NCI-H1092 (cell line): Measurements from ENCODE around the gene ZNF44.
"Not testable (repeated sequence)": the region's sequence is repeated elsewhere in the genome, so short reads cannot be mapped to it uniquely, and the experiment has no call there.

Source experiments
- DNase-seq: peaks from one replicate; lab custom pipeline; 2025; lab: John Stamatoyannopoulos, UW

ZNF44 gene

GRCh38 chr19:12294249-12295158 lies at the start of gene ZNF44:
TSS of gene ZNF44 (minus strand) at chr19:12294883. CDS start at chr19:12294694, 189 bp downstream.
- peak; percentile 93 for DNase-seq

GRCh38 chr19:12333162-12334159 lies 38.8 kb upstream of the ZNF44 start, which contains the start of gene ZNF563:
TSS of gene ZNF563 (minus strand) at chr19:12333633. CDS start at chr19:12333482, 151 bp downstream.
- peak; percentile 95 for DNase-seq

- DNase-seq, result no peak
These were observed 36.7 kb upstream of the ZNF44 start for GRCh38 chr19:12331211-12331941.

- DNase-seq, result no peak
These were observed 35.7 kb upstream of the ZNF44 start for GRCh38 chr19:12330340-12330739.

GRCh38 chr19:12325690-12326089 lies 31.0 kb upstream of the ZNF44 start:
- no peak for DNase-seq

GRCh38 chr19:12318782-12319413 lies 24.2 kb upstream of the ZNF44 start:
- DNase-seq, result no peak

GRCh38 chr19:12314553-12314952 lies 19.9 kb upstream of the ZNF44 start:
- DNase-seq, result no peak

- not testable (repeated sequence) for DNase-seq
These were observed 14.2 kb upstream of the ZNF44 start for GRCh38 chr19:12308891-12309290.

GRCh38 chr19:12295191-12295590 lies 508 bp upstream of the ZNF44 start:
- no peak for DNase-seq

- no peak for DNase-seq
These were observed 870 bp downstream of the ZNF44 start for GRCh38 chr19:12293777-12294248.

GRCh38 chr19:12289790-12290065 lies 5.0 kb downstream of the ZNF44 start:
- DNase-seq, result no peak

GRCh38 chr19:12287958-12288500 lies 6.7 kb downstream of the ZNF44 start:
- DNase-seq, result no peak

- DNase-seq, result no peak
These were observed 10.1 kb downstream of the ZNF44 start for GRCh38 chr19:12284631-12285030.

- DNase-seq, result no peak
These were observed 10.5 kb downstream of the ZNF44 start for GRCh38 chr19:12284226-12284625.

GRCh38 chr19:12278713-12279112 lies 16.0 kb downstream of the ZNF44 start:
- DNase-seq, result no peak

GRCh38 chr19:12272980-12273901 lies 21.4 kb downstream of the ZNF44 start:
- DNase-seq, result no peak

- DNase-seq, result no peak
These were observed 22.3 kb downstream of the ZNF44 start for GRCh38 chr19:12272386-12272785.

GRCh38 chr19:12270854-12271253 lies 23.8 kb downstream of the ZNF44 start:
- no peak for DNase-seq

- no peak for DNase-seq
These were observed 28.6 kb downstream of the ZNF44 start for GRCh38 chr19:12265921-12266704.
